Sigmoid colon (tissue), 7 donors: ENCODE results near the gene WDR26. TPM values are rescaled to one million over a fixed set of nuclear protein-coding genes. Genes with fewer than 3 reads are reported as not detected.
"Not testable (repeated sequence)": the region's sequence is repeated elsewhere in the genome, so short reads cannot be mapped to it uniquely, and the experiment has no call there.

ENCODE experiments used
- DNase-seq: peaks from one replicate; pipeline ENCODE4 v3.0.0-alpha.2; 2019
- H3K27ac ChIP-seq, 4 donors: fragments of 200-600 bp; sonication (generic); one replicate each; pipeline ENCODE4 v1.5.1; 2016 to 2019; ENCODE audit warnings: mild to moderate bottlenecking in 1 of 4
- H3K27me3 ChIP-seq, 3 donors: fragments of 200-600 bp; sonication (generic); one replicate each; pipeline ENCODE4 v1.5.1; 2019; ENCODE audit warnings: mild to moderate bottlenecking in 1 of 3
- H3K36me3 ChIP-seq, 4 donors: fragments of 200-600 bp; sonication (generic); one replicate each; pipeline ENCODE4 v1.5.1; 2016 to 2019
- H3K4me1 ChIP-seq, 4 donors: fragments of 200-600 bp; sonication (generic); one replicate each; pipeline ENCODE4 v1.5.1; 2017 to 2019
- H3K4me3 ChIP-seq, 4 donors: fragments of 200-600 bp; sonication (generic); one replicate each; pipeline ENCODE4 v1.5.1; 2017 to 2019; ENCODE audit warnings: mild to moderate bottlenecking in 2 of 4, moderate library complexity in 1 of 4
- H3K9me3 ChIP-seq, 4 donors: fragments of 200-600 bp in 3 of 4; sonication (generic) in 3 of 4; one replicate each; pipeline versions ENCODE4 v1.5.1 to v1.6.1; 2013 to 2019
- CTCF ChIP-seq, 4 experiments: fragments of 450-650 bp in 3 of 4; fragments of 200-600 bp in 1 of 4; IDR thresholded peaks; one replicate each; pipeline ENCODE4 v1.5.1; 2016 to 2019; ENCODE audit warnings: antibody characterized with exemption in 4 of 4, mild to moderate bottlenecking in 3 of 4, moderate library complexity in 2 of 4
- EP300 ChIP-seq, 4 donors: sonication (generic); formaldehyde crosslinking; IDR thresholded peaks; one replicate each; pipeline ENCODE4 v1.6.1; 2017; ENCODE audit warnings: antibody characterized with exemption in 4 of 4
- POLR2A ChIP-seq, 2 donors: fragments of 450-650 bp; IDR thresholded peaks; one replicate each; pipeline ENCODE4 v1.6.1; 2016; ENCODE audit warnings: antibody characterized with exemption in 2 of 2, mild to moderate bottlenecking in 2 of 2, moderate library complexity in 2 of 2
- POLR2AphosphoS5 ChIP-seq, 4 donors: sonication (generic); formaldehyde crosslinking; IDR thresholded peaks; one replicate each; pipeline ENCODE4 v1.6.1; 2017; ENCODE audit warnings: antibody characterized with exemption in 4 of 4
- WGBS, 2 donors: extraction: QIAGEN DNeasy Blood & Tissue Kit; methylation state at CpG; one replicate each; pipeline ENCODE4 v1.1.7; 2013; 5-methylcytosine and 5-hydroxymethylcytosine counted together
- intact Hi-C: fragments of 100-400 bp; cut with DNase I; formaldehyde crosslinking; loops from one replicate; pipeline ENCODE4 v1.15.1; 2023
- polyA plus RNA-seq, 3 donors: library from polyadenylated mRNA; stranded (reverse); fragments of 200-250 nt; gene quantifications; one replicate each; pipeline ENCODE4 v1.2.3, GENCODE V29; 2013
- total RNA-seq, 4 donors: library from RNA; depleted of rRNA; stranded (reverse); fragments of >200 nt; gene quantifications; one replicate each; pipeline ENCODE4 v1.1.0, GENCODE V29; 2016
- donor health status: healthy with polysubstance abuse.
- donor health status: Bipolar disorder and iron deficiency.
- donor health status: healthy.

WDR26 gene
- total and polyA plus RNA-seq, 7 donors, result 27.6 to 105 (median 63.3) TPM

- H3K36me3 ChIP-seq, result peaks cover 0 to 15% (median 3%) of the 10 kb centered on the region in 4 donors
- intact Hi-C loops, result no loop called here
- H3K9me3 ChIP-seq, result no peaks in the 10 kb centered on the region
- peak overlapping the region; percentile 89 to 99 (median 98) for H3K27ac ChIP-seq
- 28 to 49% methylated on average over 2 of the region's 2 CpGs for WGBS, 2 donors
- DNase-seq, result no peak
- H3K27me3 ChIP-seq, result no peaks in the 10 kb centered on the region
- peak overlapping the region in 2 of 4 donors; percentile 88 to 92 for H3K4me3 ChIP-seq
- H3K4me1 ChIP-seq, result peaks cover 0 to 78% (median 67%) of the 10 kb centered on the region in 4 donors
- TF ChIP-seq CTCF (IDR thresholded peaks at IDR 0.05), result no peak
- peak in 1 of 4 donors; percentile 53 for TF ChIP-seq POLR2AphosphoS5 (IDR thresholded peaks at IDR 0.05)
Measured at GRCh38 chr1:224430511-224431113, 4.0 kb downstream of the WDR26 start.

DNA sequence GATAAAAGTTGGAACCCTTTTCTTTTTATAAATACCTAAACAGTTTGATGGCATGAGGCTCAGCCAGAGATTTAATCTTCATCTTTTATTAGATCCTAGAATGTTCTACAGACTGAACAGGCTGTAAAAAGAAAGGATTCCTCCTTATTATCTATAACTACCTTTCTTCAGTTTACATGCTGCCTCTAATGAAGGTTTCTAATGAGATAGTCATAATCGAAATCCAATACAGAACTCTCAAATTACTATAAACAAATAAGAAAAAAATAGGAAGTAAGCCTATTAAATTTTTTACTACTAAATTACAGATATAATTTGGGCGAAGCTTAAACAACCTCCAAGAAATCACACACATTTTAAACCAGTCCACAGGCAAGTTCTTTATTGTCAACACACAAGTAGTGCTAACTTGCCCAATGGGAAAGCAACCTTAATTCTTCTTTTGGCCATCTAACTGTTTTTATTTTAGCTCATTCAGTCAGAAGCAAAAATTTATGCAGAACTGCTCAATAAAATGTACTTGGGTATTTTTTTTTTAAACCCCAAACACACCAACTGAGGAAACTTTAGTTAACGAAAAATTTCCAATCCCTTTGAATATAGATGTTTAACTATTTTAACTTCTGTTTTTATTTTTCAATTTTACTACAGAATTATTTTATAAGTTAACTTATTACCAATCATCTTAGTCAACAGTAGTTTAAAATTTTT lies 4.8 kb downstream of the WDR26 start:
- no peak overlapping the region for H3K4me3 ChIP-seq
- no peaks in the 10 kb centered on the region for H3K9me3 ChIP-seq
- TF ChIP-seq EP300 (IDR thresholded peaks at IDR 0.05) (no peak), POLR2A (IDR thresholded peaks at IDR 0.05) (no peak), POLR2AphosphoS5 (IDR thresholded peaks at IDR 0.05) (no peak), CTCF (IDR thresholded peaks at IDR 0.05) (no peak)
- H3K27ac ChIP-seq, result peak overlapping the region; percentile 89 to 99 (median 98)
- 56 to 75% methylated on average over 3 of the region's 3 CpGs for WGBS, 2 donors
- intact Hi-C loops, result no loop called here
- DNase-seq, result no peak
- no peaks in the 10 kb centered on the region for H3K27me3 ChIP-seq
- peaks cover 0 to 19% (median 3%) of the 10 kb centered on the region in 4 donors for H3K36me3 ChIP-seq
- peaks cover 0 to 79% (median 65%) of the 10 kb centered on the region in 4 donors for H3K4me1 ChIP-seq

- H3K27me3 ChIP-seq, H3K4me3 ChIP-seq, DNase-seq, intact Hi-C loops, H3K9me3 ChIP-seq: not testable (repeated sequence)
- peaks cover 0 to 87% (median 69%) of the 10 kb centered on the region in 4 donors for H3K4me1 ChIP-seq
- H3K36me3 ChIP-seq, result peaks cover 3 to 30% (median 12%) of the 10 kb centered on the region in 4 donors
- peak overlapping the region in 3 of 4 donors; percentile 0 to 98 (median 6) for H3K27ac ChIP-seq
- 96 to 97% methylated on average over 7 of the region's 7 CpGs for WGBS, 2 donors
Measured at GRCh38 chr1:224428713-224429112, 5.9 kb downstream of the WDR26 start.

DNA sequence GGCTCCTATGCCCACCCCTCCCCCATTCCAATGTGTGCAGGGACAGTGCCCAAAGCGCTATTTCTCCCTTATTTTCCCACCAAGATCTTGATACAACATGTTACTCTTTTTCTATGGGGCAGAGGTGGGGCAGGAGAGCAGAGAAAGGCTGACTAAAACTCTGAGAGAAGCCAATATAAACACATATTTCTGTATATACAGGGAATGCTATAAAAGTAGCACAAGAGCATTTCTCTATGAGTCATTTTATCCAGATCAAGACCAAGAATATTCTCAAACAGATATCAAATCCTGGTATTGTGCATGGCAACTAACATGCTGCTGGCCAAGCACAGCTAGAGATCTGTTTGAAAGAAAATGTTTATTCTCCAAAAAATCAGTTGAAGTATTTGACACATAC lies 7.3 kb downstream of the WDR26 start:
- DNase-seq, result no peak
- intact Hi-C loops, result no loop called here
- peaks cover 0 to 82% (median 66%) of the 10 kb centered on the region in 4 donors for H3K4me1 ChIP-seq
- H3K4me3 ChIP-seq, result no peak overlapping the region
- H3K27me3 ChIP-seq, result no peaks in the 10 kb centered on the region
- H3K9me3 ChIP-seq, result no peaks in the 10 kb centered on the region
- TF ChIP-seq POLR2AphosphoS5 (IDR thresholded peaks at IDR 0.05) (no peak), CTCF (IDR thresholded peaks at IDR 0.05) (no peak), EP300 (IDR thresholded peaks at IDR 0.05) (no peak), POLR2A (IDR thresholded peaks at IDR 0.05) (no peak)
- 89 to 92% methylated on average over 1 of the region's 1 CpG for WGBS, 2 donors
- peak overlapping the region; percentile 32 to 98 (median 42) for H3K27ac ChIP-seq
- peaks cover 14 to 43% (median 25%) of the 10 kb centered on the region in 4 donors for H3K36me3 ChIP-seq

GRCh38 chr1:224426869-224427268 lies 7.7 kb downstream of the WDR26 start:
- H3K4me3 ChIP-seq, DNase-seq, intact Hi-C loops, H3K27me3 ChIP-seq, H3K9me3 ChIP-seq: not testable (repeated sequence)
- peak overlapping the region in 3 of 4 donors; percentile 32 to 98 (median 53) for H3K27ac ChIP-seq
- WGBS, 2 donors, result 90 to 96% methylated on average over 8 of the region's 8 CpGs
- peaks cover 18 to 48% (median 30%) of the 10 kb centered on the region in 4 donors for H3K36me3 ChIP-seq
- peaks cover 0 to 79% (median 62%) of the 10 kb centered on the region in 4 donors for H3K4me1 ChIP-seq
